Bladder microvascular endothelial cell (primary cell): Measurements from ENCODE around the gene ZNF41. TPM values are rescaled to one million over a fixed set of nuclear protein-coding genes. Genes with fewer than 3 reads are reported as not detected.

ENCODE experiments used
- total RNA-seq: library from RNA; depleted of rRNA; stranded (reverse); fragments of >200 nt; gene quantifications from 2 replicates; pipeline ENCODE4 v1.2.3, GENCODE V29; 2014

Gene ZNF41
- total RNA-seq: 4.7 and 7.6 TPM in 2 replicates

GRCh38 chrX:47482512-47483305 lies at the start of gene ZNF41:
TSS of gene ZNF41 (minus strand) at chrX:47483222. CDS start at chrX:47467481, 15,741 bp downstream.

Other genes starting within 250 kb of the ZNF41 start
- gene ZNF157, start 112.6 kb downstream of the ZNF41 start, total RNA-seq: 0.06 TPM in 1 of 2 replicates, not detected in the other
- gene ARAF, start 78.0 kb upstream of the ZNF41 start, total RNA-seq: 6.8 and 16.7 TPM in 2 replicates
- 40.2 and 56.6 TPM in 2 replicates for gene TIMP1, start 99.2 kb upstream of the ZNF41 start, total RNA-seq
- under 0.01 TPM in 1 of 2 replicates, not detected in the other for gene SYN1, start 136.6 kb upstream of the ZNF41 start, total RNA-seq
- gene CFP, start 146.7 kb upstream of the ZNF41 start, total RNA-seq: 0.06 and 0.49 TPM in 2 replicates
- 6.5 and 11.9 TPM in 2 replicates for gene ELK1, start 167.3 kb upstream of the ZNF41 start, total RNA-seq
- 80.1 and 91.6 TPM in 2 replicates for gene UXT, start 176.0 kb upstream of the ZNF41 start, total RNA-seq